HCT116 (cell line): ENCODE data around the gene RABEP1. TPM values are rescaled to one million over a fixed set of nuclear protein-coding genes. Genes with fewer than 3 reads are reported as not detected.

Source experiments
- ATAC-seq: fragments of 200-7000 bp; cut with Tn5 transposase; 2 replicates; pipeline ENCODE4 v1.9.1; 2020; ENCODE audit warnings: mild to moderate bottlenecking, moderate library complexity
- BruUV-seq: library from RNA; stranded (reverse); fragments of 400-500 nt; replicated peaks from 2 replicates; lab custom pipeline; 2021; lab: Mats Ljungman, UMichigan
- CTCF ChIA-PET: fragments of 300-600 bp; sonication (Branson Sonifier 250); formaldehyde crosslinking; loops from one replicate; lab custom pipeline; 2021; ENCODE audit warnings: antibody characterized with exemption; lab: Charles Lee
- POLR2A ChIA-PET: fragments of 300-600, 350-600 bp; sonication (Branson Sonifier 250); formaldehyde crosslinking; loops from one replicate; lab custom pipeline; 2021; ENCODE audit warnings: antibody characterized with exemption; lab: Charles Lee
- RAD21 ChIA-PET, 2 experiments: fragments of 300-600 bp; sonication (Branson Sonifier 250); formaldehyde crosslinking; loops; one replicate each; lab custom pipeline; 2023; ENCODE audit warnings: low total read pairs in 2 of 2; ENCODE audit not compliant: uncharacterized antibody in 2 of 2, unreplicated experiment in 2 of 2, low non-redundant PET in 1 of 2; lab: Charles Lee
- DNase-seq: peaks from one replicate; pipeline ENCODE4 v3.0.0-alpha.2; 2010; ENCODE audit warnings: low read depth, low spot score
- H2AFZ ChIP-seq: fragments of 200-600 bp; shearing (Covaris generic), sonication (generic); 2 replicates; pipeline ENCODE4 v1.6.1; 2017; ENCODE audit warnings: low read depth, mixed run types, mixed read lengths, antibody characterized with exemption, low read length; ENCODE audit not compliant: poor library complexity, severe bottlenecking
- H3K27ac ChIP-seq: 2 replicates; pipeline ENCODE4 v1.5.1; 2012; ENCODE audit warnings: low read depth, low read length
- H3K27me3 ChIP-seq: fragments of 200-600 bp; sonication (generic); 2 replicates; pipeline ENCODE4 v1.6.1; 2016; ENCODE audit warnings: mixed run types, low read length, mixed read lengths; ENCODE audit not compliant: insufficient read depth
- H3K36me3 ChIP-seq, 2 experiments: fragments of 200-500 bp in 1 of 2; fragments of 200-600 bp in 1 of 2; sonication (Bioruptor generic) in 1 of 2; sonication (generic) in 1 of 2; 2 replicates each; pipeline versions ENCODE4 v1.5.1 to v1.6.1; 2014 to 2016; ENCODE audit warnings: low read length in 2 of 2, inconsistent platforms in 1 of 2, mixed read lengths in 1 of 2, mixed run types in 1 of 2; ENCODE audit not compliant: insufficient read depth in 2 of 2, control insufficient read depth in 1 of 2
- H3K4me1 ChIP-seq, 2 experiments: fragments of 200-600 bp in 1 of 2; sonication (generic) in 1 of 2; 2 replicates each; pipeline versions ENCODE4 v1.5.1 to v1.6.1; 2012 to 2017; ENCODE audit warnings: low read length in 2 of 2, inconsistent platforms in 1 of 2, mild to moderate bottlenecking in 1 of 2, mixed read lengths in 1 of 2, mixed run types in 1 of 2, moderate library complexity in 1 of 2; ENCODE audit not compliant: insufficient read depth in 2 of 2, control insufficient read depth in 1 of 2
- H3K4me2 ChIP-seq: fragments of 200-600 bp; sonication (generic); 2 replicates; pipeline ENCODE4 v1.6.1; 2017; ENCODE audit warnings: mixed run types, low read length, mixed read lengths
- H3K4me3 ChIP-seq, 2 experiments: fragments of 200-600 bp in 1 of 2; sonication (generic) in 1 of 2; replicated peaks in 1 of 2; 2 replicates each; pipeline ENCODE4 v1.5.1; 2011 to 2016; ENCODE audit warnings: low read length in 2 of 2, control low read depth in 1 of 2, low read depth in 1 of 2, mild to moderate bottlenecking in 1 of 2, mixed read lengths in 1 of 2, mixed run types in 1 of 2
- H3K79me2 ChIP-seq: fragments of 200-600 bp; sonication (generic); 2 replicates; pipeline ENCODE4 v1.6.1; 2017; ENCODE audit warnings: mild to moderate bottlenecking, mixed run types, low read length, moderate library complexity, mixed read lengths; ENCODE audit not compliant: insufficient read depth
- H3K9ac ChIP-seq: fragments of 200-600 bp; sonication (generic); 2 replicates; pipeline ENCODE4 v1.6.1; 2016; ENCODE audit warnings: low read length, mixed read lengths
- H3K9me2 ChIP-seq: fragments of 200-600 bp; sonication (generic), shearing (Covaris generic); 2 replicates; pipeline ENCODE4 v1.6.1; 2017; ENCODE audit warnings: mixed run types, mild to moderate bottlenecking, moderate library complexity; ENCODE audit not compliant: insufficient read depth
- H3K9me3 ChIP-seq, 2 experiments: fragments of 200-500 bp in 1 of 2; fragments of 200-600 bp in 1 of 2; sonication (Bioruptor generic) in 1 of 2; sonication (generic) in 1 of 2; 2 replicates each; pipeline ENCODE4 v1.6.1; 2014 to 2017; ENCODE audit warnings: low read length in 2 of 2, mixed read lengths in 2 of 2, inconsistent platforms in 1 of 2, low read depth in 1 of 2, mild to moderate bottlenecking in 1 of 2, mixed run types in 1 of 2, moderate library complexity in 1 of 2; ENCODE audit not compliant: control insufficient read depth in 1 of 2, insufficient read depth in 1 of 2
- H4K20me1 ChIP-seq: fragments of 200-600 bp; sonication (generic), shearing (Covaris generic); 2 replicates; pipeline ENCODE4 v1.6.1; 2017; ENCODE audit warnings: mixed run types, mild to moderate bottlenecking, moderate library complexity; ENCODE audit not compliant: insufficient read depth
- ATF3 ChIP-seq: IDR thresholded peaks from 2 replicates; pipeline ENCODE4 v1.6.1; 2012
- CBX3 ChIP-seq: IDR thresholded peaks from 2 replicates; pipeline ENCODE4 v1.6.1; 2012; ENCODE audit warnings: low read depth
- CTCF ChIP-seq, 3 experiments: fragments of 200-600 bp in 1 of 3; sonication (generic) in 1 of 3; IDR thresholded peaks in 2 of 3; conservative IDR thresholded peaks in 1 of 3; 2 replicates each; pipeline ENCODE4 v1.5.1; 2012 to 2017; ENCODE audit warnings: low read depth in 2 of 3, low read length in 2 of 3, antibody characterized with exemption in 1 of 3, borderline replicate concordance in 1 of 3, control low read depth in 1 of 3, mild to moderate bottlenecking in 1 of 3, mixed read lengths in 1 of 3, mixed run types in 1 of 3, moderate library complexity in 1 of 3; ENCODE audit not compliant: insufficient read depth in 1 of 3
- EGR1 ChIP-seq: IDR thresholded peaks from 2 replicates; pipeline ENCODE4 v1.6.1; 2012; ENCODE audit warnings: low read depth
- ELF1 ChIP-seq: IDR thresholded peaks from 2 replicates; pipeline ENCODE4 v1.6.1; 2012; ENCODE audit warnings: low read depth, borderline replicate concordance
- EZH2 ChIP-seq: fragments of 200-600 bp; sonication (generic); IDR thresholded peaks from 2 replicates; pipeline ENCODE4 v1.6.1; 2017; ENCODE audit warnings: antibody characterized with exemption, mixed run types
- EZH2phosphoT487 ChIP-seq: fragments of 200-600 bp; IDR thresholded peaks from 2 replicates; pipeline ENCODE4 v1.6.1; 2018; ENCODE audit warnings: antibody characterized with exemption, borderline replicate concordance
- FOSL1 ChIP-seq: IDR thresholded peaks from 2 replicates; pipeline ENCODE4 v1.6.1; 2012; ENCODE audit warnings: low read depth
- MAX ChIP-seq: IDR thresholded peaks from 2 replicates; pipeline ENCODE4 v1.6.1; 2012
- POLR2A ChIP-seq: IDR thresholded peaks from 2 replicates; pipeline ENCODE4 v1.7.0; 2011; ENCODE audit warnings: borderline replicate concordance; ENCODE audit not compliant: insufficient read depth, insufficient read length; ENCODE audit errors: extremely low read depth
- POLR2AphosphoS5 ChIP-seq: IDR thresholded peaks from 2 replicates; pipeline ENCODE4 v1.6.1; 2011; ENCODE audit warnings: mild to moderate bottlenecking, low read depth, low read length, moderate library complexity
- RAD21 ChIP-seq: IDR thresholded peaks from 2 replicates; pipeline ENCODE4 v1.6.1; 2012; ENCODE audit warnings: low read depth, mild to moderate bottlenecking
- SIN3A ChIP-seq: IDR thresholded peaks from 2 replicates; pipeline ENCODE4 v1.6.1; 2012; ENCODE audit warnings: low read depth
- SP1 ChIP-seq: IDR thresholded peaks from 2 replicates; pipeline ENCODE4 v1.6.1; 2012; ENCODE audit warnings: low read depth
- SRF ChIP-seq: IDR thresholded peaks from 2 replicates; pipeline ENCODE4 v1.6.1; 2012; ENCODE audit warnings: low read depth
- TCF7L2 ChIP-seq: IDR thresholded peaks from 2 replicates; pipeline ENCODE4 v1.7.0; 2011; ENCODE audit warnings: borderline replicate concordance, inconsistent platforms; ENCODE audit not compliant: insufficient read depth, insufficient read length; ENCODE audit errors: extremely low read depth
- YY1 ChIP-seq: IDR thresholded peaks from 2 replicates; pipeline ENCODE4 v1.6.1; 2011; ENCODE audit warnings: low read length, low read depth, moderate library complexity, mild to moderate bottlenecking; ENCODE audit not compliant: insufficient replicate concordance; ENCODE audit errors: extremely low read depth
- ZBTB33 ChIP-seq: IDR thresholded peaks from 2 replicates; pipeline ENCODE4 v1.6.1; 2011; ENCODE audit warnings: mild to moderate bottlenecking, low read length, moderate library complexity; ENCODE audit not compliant: insufficient replicate concordance; ENCODE audit errors: extremely low read depth
- ZFX ChIP-seq: fragments of 450-650 bp; IDR thresholded peaks from 2 replicates; pipeline ENCODE4 v1.6.1; 2017
- ZNF274 ChIP-seq: fragments of 200-500 bp; sonication (Bioruptor generic); IDR thresholded peaks from 2 replicates; pipeline ENCODE4 v1.6.1; 2014; ENCODE audit warnings: mild to moderate bottlenecking, low read depth, low read length, inconsistent platforms
- intact Hi-C: fragments of 100-400 bp; cut with micrococcal nuclease; formaldehyde crosslinking; loops from 2 replicates; pipeline ENCODE4 v1.10.0; 2022
- total RNA-seq: library from RNA; stranded (reverse); gene quantifications from one replicate; pipeline ENCODE4 v1.2.1, GENCODE V29; 2021; ENCODE audit not compliant: unreplicated experiment

The RABEP1 gene
- total RNA-seq, 1 experiment from 2014 or later = 38.5 TPM

GRCh38 chr17:5419959-5420653 lies 138.0 kb downstream of the RABEP1 start, which contains the start of gene RPAIN:
Gene RPAIN (plus strand): TSS chr17:5420182. CDS start chr17:5420211, 29 bp downstream.
- CTCF ChIA-PET = interaction anchor here (1.6 kb wide), 1 partner anchor 19 kb away, joined by 12 read pairs; the partner anchor contains the start of gene C1QBP
- TF ChIP-seq CTCF (IDR thresholded peaks at IDR 0.05 in 2 of 3, conservative IDR thresholded peaks at IDR 0.05 in 1 of 3; ENCODE audit: borderline replicate concordance in 1 of 3, insufficient read depth in 1 of 3, low read depth in 2 of 3, low read length in 2 of 3) (no peak), FOSL1 (no peak), SIN3A (peak; percentile 94), POLR2A (peak; percentile 86), YY1 (peak; percentile 88), TCF7L2 (peak; percentile 55), ATF3 (no peak), SRF (no peak), ELF1 (peak; percentile 76), SP1 (no peak; the same call in 1 of the 2 replicates), ZNF274 (no peak), MAX (peak; percentile 98), EGR1 (no peak), POLR2AphosphoS5 (peak; percentile 90), ZFX (peak; percentile 47; the same call in 1 of the 2 replicates), ZBTB33 (peak; percentile 68), EZH2phosphoT487 (no peak), CBX3 (no peak), RAD21 (no peak), EZH2 (no peak)

More at GRCh38 chr17:5419959-5420653, 138.0 kb downstream of the RABEP1 start, which contains the start of gene RPAIN:
- H3K79me2 ChIP-seq = peaks cover 80% of the 10 kb centered on the region
- no peaks in the 10 kb centered on the region for H3K9me3 ChIP-seq
- H4K20me1 ChIP-seq = no peaks in the 10 kb centered on the region
- no peaks in the 10 kb centered on the region for H3K27me3 ChIP-seq
- peak within 1 kb of the TSS; percentile 98 for H3K9ac ChIP-seq
- peak within 1 kb of the TSS; percentile 80 for H3K27ac ChIP-seq
- peak within 1 kb of the TSS; percentile 85 to 98 for H3K4me3 ChIP-seq
- peaks cover 19 to 30% of the 10 kb centered on the region in 2 experiments for H3K4me1 ChIP-seq
- H3K36me3 ChIP-seq = peaks cover 34 to 38% of the 10 kb centered on the region in 2 experiments; a peak in 3 of 4 replicates
- RAD21 ChIA-PET = no interaction called here
- ATAC-seq (peak; percentile 81), DNase-seq (peak; percentile 81)
- POLR2A ChIA-PET = interaction anchor here (0.8 to 1.3 kb wide), 10 partner anchors 7 to 228 kb away, joined by 3 to 7 read pairs (median 4); partner anchors contain the start of genes C1QBP, DHX33 and ZNF594
- intact Hi-C loops = no loop called here
- H2AFZ ChIP-seq = no peak within 1 kb of the TSS
- no peaks in the 10 kb centered on the region for H3K9me2 ChIP-seq
- H3K4me2 ChIP-seq = peak within 1 kb of the TSS; percentile 96
- BruUV-seq = TSS peak; percentile 59
